IMR-90 (cell line): ENCODE results near the gene IFI30. TPM values are rescaled to one million over a fixed set of nuclear protein-coding genes. Genes with fewer than 3 reads are reported as not detected.

Experiments used
- ATAC-seq: fragments of 200-7000 bp; cut with Tn5 transposase; 2 replicates; pipeline ENCODE4 v1.9.1; 2020; ENCODE audit warnings: low read depth, mild to moderate bottlenecking, moderate library complexity
- BruUV-seq: library from RNA; stranded (reverse); fragments of 400-500 nt; replicated peaks from 2 replicates; lab custom pipeline; 2021; lab: Mats Ljungman, UMichigan
- CTCF ChIA-PET: fragments of 300-600 bp; formaldehyde crosslinking; extraction: SDS; loops from one replicate; lab custom pipeline; 2021; ENCODE audit warnings: antibody characterized with exemption; lab: Yijun Ruan, JAX
- POLR2A ChIA-PET: fragments of 300-600 bp; sonication (Branson Sonifier 250); formaldehyde crosslinking; loops from one replicate; lab custom pipeline; 2022; ENCODE audit warnings: antibody characterized with exemption; ENCODE audit not compliant: unreplicated experiment; lab: Charles Lee
- DNase-seq: peaks from one replicate; pipeline ENCODE4 v3.0.0; 2013
- H2AFZ ChIP-seq: replicated peaks from 2 replicates; pipeline ENCODE3; 2013; ENCODE audit warnings: low read length, mild to moderate bottlenecking; ENCODE audit not compliant: poor library complexity
- H2AK5ac ChIP-seq: 2 replicates; pipeline ENCODE4 v1.6.1; 2013; ENCODE audit warnings: low read depth, low read length, inconsistent platforms
- H2AK9ac ChIP-seq: replicated peaks from 2 replicates; pipeline ENCODE3; 2013; ENCODE audit warnings: mild to moderate bottlenecking, low read depth, low read length, moderate library complexity; ENCODE audit not compliant: poor library complexity
- H2BK120ac ChIP-seq: 2 replicates; pipeline ENCODE4 v1.6.1; 2013; ENCODE audit warnings: low read depth, low read length, inconsistent platforms
- H2BK15ac ChIP-seq: 3 replicates; pipeline ENCODE4 v1.6.1; 2013; ENCODE audit warnings: low read depth, low read length, inconsistent platforms
- H2BK20ac ChIP-seq: 2 replicates; pipeline ENCODE4 v1.6.1; 2013; ENCODE audit warnings: low read depth, mild to moderate bottlenecking, inconsistent platforms, low read length, moderate library complexity
- H2BK5ac ChIP-seq: 2 replicates; pipeline ENCODE4 v1.6.1; 2013; ENCODE audit warnings: mild to moderate bottlenecking, low read depth, low read length, inconsistent platforms; ENCODE audit not compliant: poor library complexity, severe bottlenecking
- H3K14ac ChIP-seq: replicated peaks from 2 replicates; pipeline ENCODE4 v1.6.1; 2013; ENCODE audit warnings: low read depth, low read length, inconsistent platforms
- H3K18ac ChIP-seq: 2 replicates; pipeline ENCODE4 v1.6.1; 2013; ENCODE audit warnings: low read depth, low read length, control low read depth
- H3K23ac ChIP-seq: 2 replicates; pipeline ENCODE4 v1.6.1; 2013; ENCODE audit warnings: low read depth, low read length, inconsistent platforms
- H3K27ac ChIP-seq: 2 replicates; pipeline ENCODE4 v1.5.1; 2013; ENCODE audit warnings: mild to moderate bottlenecking, control low read depth, low read length; ENCODE audit not compliant: insufficient read depth
- H3K27me3 ChIP-seq: 2 replicates; pipeline ENCODE4 v1.6.1; 2013; ENCODE audit warnings: low read length; ENCODE audit not compliant: control insufficient read depth, insufficient read depth
- H3K36me3 ChIP-seq: 2 replicates; pipeline ENCODE4 v1.6.1; 2013; ENCODE audit warnings: low read length, mixed read lengths; ENCODE audit not compliant: control insufficient read depth, insufficient read depth
- H3K4ac ChIP-seq: 2 replicates; pipeline ENCODE4 v1.6.1; 2013; ENCODE audit warnings: low read depth, low read length, inconsistent platforms
- H3K4me1 ChIP-seq: 2 replicates; pipeline ENCODE4 v1.6.1; 2013; ENCODE audit warnings: low read length, mixed read lengths; ENCODE audit not compliant: control insufficient read depth, insufficient read depth
- H3K4me2 ChIP-seq: 2 replicates; pipeline ENCODE4 v1.6.1; 2013; ENCODE audit warnings: low read depth, mild to moderate bottlenecking, control low read depth, low read length, moderate library complexity
- H3K4me3 ChIP-seq: 2 replicates; pipeline ENCODE4 v1.5.1; 2013; ENCODE audit warnings: low read depth, mild to moderate bottlenecking, control low read depth, low read length, moderate library complexity; ENCODE audit not compliant: insufficient read depth
- H3K56ac ChIP-seq: 2 replicates; pipeline ENCODE4 v1.6.1; 2013; ENCODE audit warnings: low read length, inconsistent platforms; ENCODE audit not compliant: insufficient read depth; ENCODE audit errors: extremely low read depth
- H3K79me1 ChIP-seq, 2 experiments: 2 replicates each; pipeline ENCODE4 v1.6.1; 2013; ENCODE audit warnings: low read length in 2 of 2, inconsistent platforms in 1 of 2, low read depth in 1 of 2
- H3K9ac ChIP-seq: 2 replicates; pipeline ENCODE4 v1.6.1; 2013; ENCODE audit warnings: low read depth, low read length, control low read depth
- H3K9me1 ChIP-seq: 2 replicates; pipeline ENCODE4 v1.6.1; 2013; ENCODE audit warnings: low read length, inconsistent platforms; ENCODE audit not compliant: insufficient read depth
- H3K9me3 ChIP-seq: 2 replicates; pipeline ENCODE4 v1.6.1; 2013; ENCODE audit warnings: low read length; ENCODE audit not compliant: control insufficient read depth, insufficient read depth
- H4K20me1 ChIP-seq: 2 replicates; pipeline ENCODE4 v1.6.1; 2013; ENCODE audit warnings: low read length, inconsistent platforms; ENCODE audit not compliant: insufficient read depth
- H4K5ac ChIP-seq: 2 replicates; pipeline ENCODE4 v1.6.1; 2013; ENCODE audit warnings: mild to moderate bottlenecking, low read depth, low read length, control low read depth
- H4K8ac ChIP-seq, 2 experiments: 2 replicates each; pipeline ENCODE4 v1.6.1; 2013; ENCODE audit warnings: low read depth in 2 of 2, low read length in 2 of 2, control low read depth in 1 of 2, inconsistent platforms in 1 of 2
- H4K91ac ChIP-seq: 2 replicates; pipeline ENCODE4 v1.6.1; 2013; ENCODE audit warnings: low read depth, low read length, inconsistent platforms; ENCODE audit not compliant: insufficient read depth
- WGBS, 2 experiments: methylation state at CpG; one replicate each; pipeline versions ENCODE4 v1.1.5 to v1.1.7; 2013; ENCODE audit warnings: missing lambda C conversion rate in 2 of 2; ENCODE audit not compliant: insufficient read length in 1 of 2; ENCODE audit errors: extremely low coverage in 2 of 2; 5-methylcytosine and 5-hydroxymethylcytosine counted together
- dilution Hi-C: fragments of 300-500 bp; cut with HindIII; formaldehyde crosslinking; loops from one replicate; pipeline ENCODE4 v1.14.3; 2018; ENCODE audit warnings: low sequenced_read_pairs; ENCODE audit not compliant: unreplicated experiment
- in situ Hi-C: fragments of 300-500 bp; cut with MboI; formaldehyde crosslinking; loops from 3 replicates; pipeline ENCODE4 v1.14.3; 2019; ENCODE audit warnings: low sequenced_read_pairs, inconsistent platforms, mixed read lengths
- intact Hi-C: fragments of 100-400 bp; cut with micrococcal nuclease; formaldehyde crosslinking; loops from 2 replicates; pipeline ENCODE4 v1.10.0; 2022
- polyA plus RNA-seq, 3 experiments: library from polyadenylated mRNA; depleted of rRNA; stranded (reverse); fragments of >200 nt; gene quantifications; 2 replicates each; pipeline ENCODE4 v1.2.3, GENCODE V29; 2012; ENCODE audit warnings: low replicate concordance in 1 of 3
- total RNA-seq: library from RNA; depleted of rRNA; stranded (reverse); fragments of >200 nt; gene quantifications from 2 replicates; pipeline ENCODE4 v1.2.3, GENCODE V29; 2012
- TF ChIP-seq, protein P1 (sequence below): conservative IDR thresholded peaks from 2 replicates; pipeline ENCODE4 v1.5.1; 2012; ENCODE audit warnings: mild to moderate bottlenecking, low read depth, low read length, improper control_type of control experiment

Gene IFI30
- total and polyA plus RNA-seq, 2 of the 4 experiments (the other 2 are of a cell fraction) = 2.3 TPM

DNA sequence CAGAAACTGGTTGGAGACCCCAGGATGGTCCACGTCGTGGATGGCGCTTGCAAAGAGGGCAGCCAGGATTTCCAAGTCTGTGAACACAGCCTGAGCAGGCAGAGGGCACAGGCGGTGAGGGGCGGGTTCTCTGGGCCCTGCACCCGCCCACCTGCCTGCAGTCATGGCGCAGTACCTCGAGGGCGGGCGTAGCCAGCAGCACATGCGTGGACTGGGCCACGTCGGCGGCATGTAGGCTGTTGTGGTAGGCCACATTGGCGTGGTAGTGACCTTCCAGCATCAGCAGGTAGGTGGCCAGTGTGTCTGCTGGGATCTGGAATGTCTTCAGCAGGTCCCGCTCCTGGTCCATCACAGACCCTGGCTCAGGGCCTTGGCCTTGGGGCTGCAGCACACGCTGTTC is 44.5 kb downstream of the IFI30 start:
- Histone ChIP-seq H3K27ac (no peak overlapping the region), H2BK20ac (no peak overlapping the region), H3K9me1 (peaks cover 2% of the 10 kb centered on the region; the same call in 1 of the 2 replicates), H3K18ac (no peak overlapping the region), H4K20me1 (no peaks in the 10 kb centered on the region), H3K56ac (no peak overlapping the region), H3K36me3 (no peaks in the 10 kb centered on the region), H3K4me3 (no peak overlapping the region), H3K23ac (no peak overlapping the region), H4K5ac (no peak overlapping the region), H3K14ac (no peak overlapping the region), H3K4me1 (peaks cover 5% of the 10 kb centered on the region), H3K4ac (no peak overlapping the region), H3K9ac (no peak overlapping the region), H3K27me3 (no peaks in the 10 kb centered on the region), H4K91ac (no peak overlapping the region), H3K4me2 (no peak overlapping the region), H4K8ac (no peak overlapping the region), H3K79me1 (no peaks in the 10 kb centered on the region), H2BK120ac (no peak overlapping the region), H2BK5ac (no peak overlapping the region), H2AK9ac (peak overlapping the region; percentile 55), H3K9me3 (no peaks in the 10 kb centered on the region), H2BK15ac (no peak overlapping the region), H2AK5ac (no peak overlapping the region), H2AFZ (no peak overlapping the region)
- no TSS peak for BruUV-seq
- 95% methylated on average over 10 of the region's 17 CpGs; no CpG with 5 or more reads in 1 of the 2 experiments for WGBS, 2 experiments
- ChIA-PET CTCF (no interaction called here), POLR2A (no interaction called here)
- ATAC-seq (no peak), DNase-seq (no peak)
- in situ Hi-C loops (no loop called here), dilution Hi-C loops (no loop called here), intact Hi-C loops (no loop called here)
- TF ChIP-seq, protein P1, sequence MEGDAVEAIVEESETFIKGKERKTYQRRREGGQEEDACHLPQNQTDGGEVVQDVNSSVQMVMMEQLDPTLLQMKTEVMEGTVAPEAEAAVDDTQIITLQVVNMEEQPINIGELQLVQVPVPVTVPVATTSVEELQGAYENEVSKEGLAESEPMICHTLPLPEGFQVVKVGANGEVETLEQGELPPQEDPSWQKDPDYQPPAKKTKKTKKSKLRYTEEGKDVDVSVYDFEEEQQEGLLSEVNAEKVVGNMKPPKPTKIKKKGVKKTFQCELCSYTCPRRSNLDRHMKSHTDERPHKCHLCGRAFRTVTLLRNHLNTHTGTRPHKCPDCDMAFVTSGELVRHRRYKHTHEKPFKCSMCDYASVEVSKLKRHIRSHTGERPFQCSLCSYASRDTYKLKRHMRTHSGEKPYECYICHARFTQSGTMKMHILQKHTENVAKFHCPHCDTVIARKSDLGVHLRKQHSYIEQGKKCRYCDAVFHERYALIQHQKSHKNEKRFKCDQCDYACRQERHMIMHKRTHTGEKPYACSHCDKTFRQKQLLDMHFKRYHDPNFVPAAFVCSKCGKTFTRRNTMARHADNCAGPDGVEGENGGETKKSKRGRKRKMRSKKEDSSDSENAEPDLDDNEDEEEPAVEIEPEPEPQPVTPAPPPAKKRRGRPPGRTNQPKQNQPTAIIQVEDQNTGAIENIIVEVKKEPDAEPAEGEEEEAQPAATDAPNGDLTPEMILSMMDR = no peak
